Measurements from ENCODE around the gene WIPF1.

- TF ChIP-seq CTCF (optimal IDR thresholded peaks at IDR 0.05 in 1 of 3, IDR thresholded peaks at IDR 0.05 in 1 of 3, conservative IDR thresholded peaks at IDR 0.05 in 1 of 3; ENCODE audit: extremely low read depth in 1 of 3, insufficient read depth in 2 of 3, low read length in 3 of 3): no peak
- TF ChIP-seq EZH2 (IDR thresholded peaks at IDR 0.05; ENCODE audit: low read length): no peak
Observed at GRCh38 chr2:174588463-174588862, 9.1 kb downstream of the WIPF1 start.

All from keratinocyte (primary cell).